Spinal cord (tissue), 10 donors: ENCODE data around the gene FOXD1. TPM values are rescaled to one million over a fixed set of nuclear protein-coding genes. Genes with fewer than 3 reads are reported as not detected.

Experiments used
- DNase-seq, 6 donors: peaks; one replicate each; pipeline versions ENCODE4 v3.0.0 to v3.0.0-alpha.2; 2013 to 2015; ENCODE audit warnings: low spot score in 6 of 6, low read depth in 4 of 6
- H3K27ac ChIP-seq: one replicate; pipeline ENCODE4 v1.5.1; 2013; ENCODE audit warnings: low read depth, low read length, control low read depth
- H3K27me3 ChIP-seq: one replicate; pipeline ENCODE4 v1.6.1; 2013; ENCODE audit warnings: low read length; ENCODE audit not compliant: control insufficient read depth, insufficient read depth
- H3K36me3 ChIP-seq: one replicate; pipeline ENCODE4 v1.6.1; 2013; ENCODE audit warnings: low read length; ENCODE audit not compliant: control insufficient read depth, insufficient read depth
- H3K4me1 ChIP-seq: one replicate; pipeline ENCODE4 v1.6.1; 2013; ENCODE audit warnings: low read length; ENCODE audit not compliant: control insufficient read depth, insufficient read depth
- H3K4me3 ChIP-seq: one replicate; pipeline ENCODE4 v1.5.1; 2013; ENCODE audit warnings: low read depth, low read length, control low read depth
- H3K9me3 ChIP-seq: one replicate; pipeline ENCODE4 v1.6.1; 2013; ENCODE audit warnings: low read length; ENCODE audit not compliant: control insufficient read depth, insufficient read depth
- WGBS: methylation state at CpG from one replicate; pipeline ENCODE4 v1.1.5; 2013; ENCODE audit warnings: missing lambda C conversion rate; ENCODE audit not compliant: insufficient coverage; 5-methylcytosine and 5-hydroxymethylcytosine counted together
- polyA plus RNA-seq, 2 donors: library from polyadenylated mRNA; unstranded; fragments of 120-200 nt; gene quantifications; one replicate each; pipeline ENCODE4 v1.2.1, GENCODE V29; 2013; ENCODE audit not compliant: insufficient read length in 2 of 2
- total RNA-seq, 2 donors: library from RNA; depleted of rRNA in 1 of 2; stranded (reverse); fragments of 120-200 nt in 1 of 2; fragments of >200 nt in 1 of 2; gene quantifications; one replicate each; pipeline versions ENCODE4 v1.2.3 to v1.2.4, GENCODE V29; 2013 to 2014
- donor health status: healthy.

The FOXD1 gene
- total and polyA plus RNA-seq, 4 donors = 3.2 to 24.1 (median 6.5) TPM

- peaks cover 19% of the 10 kb centered on the region for H3K4me1 ChIP-seq
- peaks cover 87% of the 10 kb centered on the region for H3K27me3 ChIP-seq
- DNase-seq = peak in 1 of 6 donors; percentile 57
- peak overlapping the region; percentile 16 for H3K4me3 ChIP-seq
- WGBS = 6% methylated on average over 33 of the region's 35 CpGs
- H3K9me3 ChIP-seq = no peaks in the 10 kb centered on the region
- H3K36me3 ChIP-seq = no peaks in the 10 kb centered on the region
- peak overlapping the region; percentile 75 for H3K27ac ChIP-seq
Observed at GRCh38 chr5:73435759-73436534, 12.6 kb downstream of the FOXD1 start.

DNA sequence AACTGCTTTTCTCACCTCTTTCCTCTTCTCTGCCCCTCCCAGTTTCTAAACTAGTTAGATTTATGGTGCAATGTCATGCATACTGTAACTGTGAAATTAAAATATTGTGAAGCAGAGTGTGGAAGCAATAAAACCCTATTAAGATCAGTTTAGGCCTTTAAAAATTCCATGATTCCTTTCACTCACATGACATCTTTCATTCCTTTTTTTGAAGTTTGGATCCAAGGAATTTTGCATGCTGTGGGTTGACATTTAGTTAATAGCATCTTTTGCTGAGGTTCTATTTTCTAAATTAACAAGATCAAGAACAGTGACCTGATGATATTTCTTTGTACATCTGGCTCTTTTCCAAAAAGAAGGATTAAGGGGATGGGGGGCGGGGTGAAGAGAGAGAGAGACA, 13.7 kb downstream of the FOXD1 start:
- no peak for DNase-seq
- Histone ChIP-seq H3K27me3 (peaks cover 82% of the 10 kb centered on the region), H3K9me3 (no peaks in the 10 kb centered on the region), H3K36me3 (no peaks in the 10 kb centered on the region), H3K27ac (no peak overlapping the region), H3K4me3 (no peak overlapping the region), H3K4me1 (peaks cover 19% of the 10 kb centered on the region)
- WGBS = no CpG with 5 or more reads among the region's 1 CpG

- no peak overlapping the region for H3K27ac ChIP-seq
- no peak for DNase-seq
- peaks cover 19% of the 10 kb centered on the region for H3K4me1 ChIP-seq
- H3K4me3 ChIP-seq = no peak overlapping the region
- peaks cover 78% of the 10 kb centered on the region for H3K27me3 ChIP-seq
- WGBS = no CpG with 5 or more reads among the region's 1 CpG
- H3K9me3 ChIP-seq = no peaks in the 10 kb centered on the region
- no peaks in the 10 kb centered on the region for H3K36me3 ChIP-seq
Observed at GRCh38 chr5:73434461-73434860, 14.1 kb downstream of the FOXD1 start.

DNA sequence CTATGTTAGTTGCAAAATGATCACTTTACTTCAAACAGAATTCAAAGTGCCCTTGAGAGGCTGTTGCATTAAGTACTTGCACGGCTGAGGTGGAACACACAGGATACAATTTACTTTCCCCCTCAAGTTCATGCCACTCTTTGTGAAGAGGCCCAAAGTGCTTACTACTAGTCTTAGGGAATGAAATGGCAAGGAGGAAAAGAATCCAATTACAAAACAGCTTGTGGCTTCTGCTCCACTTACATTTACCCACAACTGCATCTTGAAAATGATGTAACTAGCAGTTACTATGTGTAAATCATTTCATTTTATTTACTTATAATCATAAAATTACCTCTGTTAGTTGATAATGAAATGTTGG, 14.6 kb downstream of the FOXD1 start:
- H3K27me3 ChIP-seq = peaks cover 73% of the 10 kb centered on the region
- H3K4me1 ChIP-seq = peaks cover 19% of the 10 kb centered on the region
- H3K9me3 ChIP-seq = no peaks in the 10 kb centered on the region
- no peak overlapping the region for H3K27ac ChIP-seq
- DNase-seq = no peak
- no CpG with 5 or more reads among the region's 1 CpG for WGBS
- H3K4me3 ChIP-seq = no peak overlapping the region
- no peaks in the 10 kb centered on the region for H3K36me3 ChIP-seq

GRCh38 chr5:73433272-73433981, 15.2 kb downstream of the FOXD1 start:
- no peak overlapping the region for H3K27ac ChIP-seq
- H3K36me3 ChIP-seq = no peaks in the 10 kb centered on the region
- no peak for DNase-seq
- peaks cover 19% of the 10 kb centered on the region for H3K4me1 ChIP-seq
- no peaks in the 10 kb centered on the region for H3K9me3 ChIP-seq
- WGBS = no CpG with 5 or more reads among the region's 4 CpGs
- H3K4me3 ChIP-seq = no peak overlapping the region
- H3K27me3 ChIP-seq = peaks cover 70% of the 10 kb centered on the region

DNA sequence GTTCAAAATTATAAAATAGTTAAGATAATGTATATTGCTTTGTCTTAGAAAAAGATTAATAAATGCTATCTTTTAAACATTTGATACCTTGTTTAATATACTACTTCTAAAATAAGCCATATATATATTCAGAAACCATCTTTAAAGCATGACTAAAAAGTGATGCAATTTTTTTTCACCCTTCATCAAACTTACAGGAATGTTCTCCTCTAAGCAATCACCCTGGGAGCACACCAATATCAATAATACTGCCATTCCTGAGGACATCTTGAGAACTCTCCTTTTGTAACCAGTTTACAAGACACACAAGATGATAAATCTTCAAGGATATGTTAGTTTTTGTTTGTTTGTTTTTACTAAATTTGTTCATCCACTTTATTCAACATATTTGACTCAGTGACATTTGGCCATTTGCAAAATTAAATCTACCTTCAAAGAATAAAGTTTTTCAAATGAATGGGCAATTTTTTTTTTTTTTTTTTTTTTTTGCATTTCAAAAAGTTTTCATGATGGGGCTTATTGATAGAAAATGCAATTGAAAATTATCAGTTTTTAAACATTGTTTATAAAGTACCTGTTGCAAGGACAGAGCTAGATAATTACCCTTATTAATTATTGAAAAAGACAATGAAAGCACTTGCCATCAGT, 17.2 kb downstream of the FOXD1 start:
- peaks cover 60% of the 10 kb centered on the region for H3K27me3 ChIP-seq

DNA sequence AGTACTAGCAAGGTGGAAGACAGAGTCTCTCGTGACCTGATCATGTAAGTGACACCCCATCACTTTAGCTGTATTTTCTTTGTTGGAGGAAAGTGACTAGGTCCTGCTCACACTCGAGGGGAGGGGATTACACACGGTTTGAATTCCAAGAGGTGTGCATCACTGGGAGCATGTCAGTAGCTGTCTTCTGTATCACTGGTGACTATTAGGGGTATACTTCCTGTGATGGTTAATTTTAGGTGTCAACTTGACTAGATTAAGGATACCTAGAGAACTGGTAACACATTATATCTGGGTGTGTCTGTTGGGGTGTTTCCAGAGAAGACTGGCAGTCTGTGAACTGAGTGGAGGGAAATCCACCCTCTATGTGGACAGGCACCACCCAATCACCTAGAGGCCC, 22.5 kb downstream of the FOXD1 start:
- Histone ChIP-seq H3K4me1 (no peaks in the 10 kb centered on the region), H3K27ac (no peak overlapping the region), H3K36me3 (no peaks in the 10 kb centered on the region), H3K9me3 (no peaks in the 10 kb centered on the region), H3K4me3 (no peak overlapping the region), H3K27me3 (peaks cover 59% of the 10 kb centered on the region)
- DNase-seq = no peak
- 75% methylated on average over 1 of the region's 3 CpGs for WGBS

More for the DNA sequence above, 17.2 kb downstream of the FOXD1 start:
- Histone ChIP-seq H3K36me3 (no peaks in the 10 kb centered on the region), H3K27ac (no peak overlapping the region), H3K9me3 (no peaks in the 10 kb centered on the region), H3K4me1 (peaks cover 6% of the 10 kb centered on the region), H3K4me3 (no peak overlapping the region)
- DNase-seq = no peak

- Histone ChIP-seq H3K27me3 (peaks cover 69% of the 10 kb centered on the region), H3K9me3 (no peaks in the 10 kb centered on the region), H3K27ac (no peak overlapping the region), H3K4me3 (no peak overlapping the region), H3K4me1 (peaks cover 5% of the 10 kb centered on the region), H3K36me3 (no peaks in the 10 kb centered on the region)
- peak in 1 of 6 donors; percentile 56 for DNase-seq
- WGBS = 74% methylated on average over 4 of the region's 5 CpGs
Observed at GRCh38 chr5:73424556-73424977, 24.0 kb downstream of the FOXD1 start.

DNA sequence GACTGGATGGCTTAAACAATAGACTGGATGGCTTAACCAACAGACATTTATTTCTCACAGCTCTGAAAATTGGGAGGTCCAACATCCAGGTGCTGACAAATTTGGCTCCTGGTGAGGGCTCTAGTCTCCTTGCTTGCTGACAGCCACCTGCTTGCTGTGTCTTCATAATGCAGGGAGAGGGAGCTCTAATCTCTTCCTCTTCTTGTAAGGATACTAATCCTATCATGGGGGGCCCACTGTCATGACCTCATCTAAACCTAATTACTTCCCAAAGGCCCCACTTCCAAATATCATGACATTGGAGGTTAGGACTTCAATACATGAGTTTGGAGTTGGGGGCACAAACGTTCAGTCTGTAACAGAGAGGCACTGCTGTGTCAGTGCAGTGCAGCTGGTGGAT, 26.4 kb downstream of the FOXD1 start:
- WGBS = no CpG with 5 or more reads among the region's 1 CpG
- Histone ChIP-seq H3K27me3 (peaks cover 84% of the 10 kb centered on the region), H3K4me1 (peaks cover 20% of the 10 kb centered on the region)

More for the DNA sequence above, 26.4 kb downstream of the FOXD1 start:
- no peaks in the 10 kb centered on the region for H3K36me3 ChIP-seq
- DNase-seq = no peak
- H3K27ac ChIP-seq = no peak overlapping the region
- no peak overlapping the region for H3K4me3 ChIP-seq
- H3K9me3 ChIP-seq = no peaks in the 10 kb centered on the region
